ENCODE measurements around the gene KMT2E.
"Not testable (repeated sequence)": the region's sequence is repeated elsewhere in the genome, so short reads cannot be mapped to it uniquely, and the experiment has no call there.

Gene KMT2E

GRCh38 chr7:105013816-105014692 lies at the start of gene KMT2E:
KMT2E (plus strand) TSS chr7:105014205; CDS start chr7:105040953, 26,748 bp downstream.
- peak; percentile 91 for DNase-seq

GRCh38 chr7:104964626-104965236 lies 49.3 kb upstream of the KMT2E start:
- no peak for DNase-seq

- DNase-seq, result no peak
These were observed 48.0 kb upstream of the KMT2E start for GRCh38 chr7:104966022-104966421.

- no peak for DNase-seq
These were observed 46.9 kb upstream of the KMT2E start for GRCh38 chr7:104967088-104967487.

- DNase-seq, result no peak
These were observed 46.4 kb upstream of the KMT2E start for GRCh38 chr7:104967595-104967994.

- no peak for DNase-seq
These were observed 45.4 kb upstream of the KMT2E start for GRCh38 chr7:104968648-104969047.

- no peak for DNase-seq
These were observed 44.8 kb upstream of the KMT2E start for GRCh38 chr7:104969183-104969582.

- DNase-seq, result no peak
These were observed 42.5 kb upstream of the KMT2E start for GRCh38 chr7:104971290-104972071.

- DNase-seq, result no peak
These were observed 41.5 kb upstream of the KMT2E start for GRCh38 chr7:104972500-104972899.

GRCh38 chr7:104973227-104973626 lies 40.8 kb upstream of the KMT2E start:
- DNase-seq, result no peak

- DNase-seq, result no peak
These were observed 40.0 kb upstream of the KMT2E start for GRCh38 chr7:104973909-104974415.

- not testable (repeated sequence) for DNase-seq
These were observed 38.5 kb upstream of the KMT2E start for GRCh38 chr7:104975553-104975952.

- no peak for DNase-seq
These were observed 36.9 kb upstream of the KMT2E start for GRCh38 chr7:104976966-104977636.

GRCh38 chr7:104978460-104978859 lies 35.5 kb upstream of the KMT2E start:
- no peak for DNase-seq

GRCh38 chr7:104979167-104979841 lies 34.7 kb upstream of the KMT2E start:
- DNase-seq, result no peak

- DNase-seq, result no peak
These were observed 33.6 kb upstream of the KMT2E start for GRCh38 chr7:104980440-104980839.

- DNase-seq, result no peak
These were observed 32.9 kb upstream of the KMT2E start for GRCh38 chr7:104980841-104981671.

GRCh38 chr7:104981672-104982037 lies 32.4 kb upstream of the KMT2E start:
- no peak for DNase-seq

GRCh38 chr7:104982308-104983075 lies 31.5 kb upstream of the KMT2E start:
- no peak for DNase-seq

GRCh38 chr7:104983076-104983577 lies 30.9 kb upstream of the KMT2E start:
- no peak for DNase-seq
